ENCODE measurements around the gene MYO1B. TPM values are rescaled to one million over a fixed set of nuclear protein-coding genes. Genes with fewer than 3 reads are reported as not detected.

MYO1B gene
- total and polyA plus RNA-seq, 2 of the 8 experiments (the other 6 are each of a cell fraction or from before 2014, with no cell fraction given) = 15.5 to 61.2 TPM

DNA sequence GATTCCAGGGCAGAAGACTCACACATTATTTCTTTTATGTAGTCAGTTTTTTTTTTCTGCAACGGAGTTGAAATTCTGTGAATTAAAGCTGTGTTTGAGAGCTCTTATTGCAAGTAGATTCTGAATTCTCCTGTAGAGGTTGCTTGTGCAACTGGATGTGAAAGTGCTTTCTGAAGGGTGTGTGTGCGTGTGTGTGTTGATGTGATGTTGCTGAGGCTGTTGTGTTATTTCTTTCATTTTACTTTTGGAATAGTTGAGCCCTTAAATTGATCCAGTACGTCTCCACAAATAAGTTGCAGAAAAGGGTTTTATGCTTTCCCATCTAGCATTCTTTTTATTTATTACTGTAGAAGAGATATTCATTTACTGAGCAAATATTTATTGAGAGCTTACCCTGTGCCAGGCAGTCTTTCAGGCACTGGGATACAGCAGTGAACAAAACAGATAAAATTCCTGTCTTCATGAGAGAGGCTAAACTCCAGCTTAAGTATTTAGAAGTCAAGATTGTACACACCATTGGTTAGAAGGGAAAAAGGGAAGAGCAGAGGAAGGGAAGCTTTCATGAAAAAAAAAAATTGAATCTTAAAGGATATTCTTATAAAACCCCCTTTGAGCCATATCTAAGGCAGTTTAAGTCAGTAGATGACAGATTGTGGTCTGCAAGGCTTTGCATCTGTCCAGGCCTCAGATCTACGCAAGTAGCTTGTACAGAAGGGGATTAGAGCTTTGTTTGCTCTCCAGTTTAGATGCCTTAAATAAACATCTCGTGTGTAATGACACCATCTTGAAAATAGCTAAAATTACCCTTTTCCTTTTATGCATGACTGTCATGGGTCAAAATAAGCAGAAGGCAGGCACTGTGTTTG is 58.2 kb downstream of the MYO1B start:
- Histone ChIP-seq H3K4me1 (replicated peaks in 1 of 4; ENCODE audit: control insufficient read depth in 3 of 4, insufficient read depth in 4 of 4, low read length in 3 of 4) (peaks cover 0 to 9% (median 2%) of the 10 kb centered on the region in 4 experiments; a peak in 2 of 7 replicates), H3K79me2 (ENCODE audit: control insufficient read depth in 1 of 2, insufficient read depth in 2 of 2, low read length in 2 of 2) (peaks cover 4 to 60% of the 10 kb centered on the region in 2 experiments; a peak in 3 of 4 replicates), H3K36me3 (ENCODE audit: control insufficient read depth in 2 of 4, insufficient read depth in 4 of 4, low read length in 3 of 4) (no peaks in the 10 kb centered on the region), H2BK15ac (ENCODE audit: low read length) (no peak overlapping the region), H3K23ac (ENCODE audit: insufficient read length) (no peak overlapping the region), H3K4me3 (ENCODE audit: extremely low read depth in 1 of 4, insufficient read depth in 2 of 4, low read depth in 3 of 4, low read length in 4 of 4) (no peak overlapping the region), H3K27me3 (replicated peaks in 1 of 4; ENCODE audit: control insufficient read depth in 3 of 4, extremely low read depth in 1 of 4, insufficient read depth in 3 of 4, low read length in 3 of 4) (no peaks in the 10 kb centered on the region; a peak in 1 of 7 replicates), H2AK5ac (ENCODE audit: low read depth, low read length) (no peak overlapping the region), H3K18ac (ENCODE audit: extremely low read depth, low read length) (no peak overlapping the region), H4K20me1 (replicated peaks in 1 of 2; ENCODE audit: control insufficient read depth in 1 of 2, insufficient read depth in 2 of 2, low read length in 2 of 2) (peaks cover 1 to 4% of the 10 kb centered on the region in 2 experiments), H2BK5ac (ENCODE audit: low read depth, low read length) (no peak overlapping the region), H2BK20ac (ENCODE audit: low read length) (no peak overlapping the region), H4K91ac (replicated peaks; ENCODE audit: insufficient read length, low read length) (no peak overlapping the region), H3K4ac (replicated peaks; ENCODE audit: insufficient read length, low read depth, low read length) (no peak overlapping the region), H3K23me2 (ENCODE audit: low read depth, low read length) (no peaks in the 10 kb centered on the region), H3K9ac (replicated peaks in 1 of 4; ENCODE audit: extremely low read depth in 1 of 4, low read depth in 3 of 4, low read length in 3 of 4) (0 out of 7 replicates have a peak overlapping the region, but pooled peaks of 1 of the 4 experiments have one; percentile 15), H4K8ac (ENCODE audit: extremely low read depth, insufficient read depth, low read length) (no peak overlapping the region), H3K79me1 (ENCODE audit: low read depth, low read length) (no peaks in the 10 kb centered on the region; the same call in none of the 2 replicates), H3K56ac (replicated peaks; ENCODE audit: insufficient read length, low read depth, low read length) (no peak overlapping the region), H3K9me3 (ENCODE audit: insufficient read depth in 2 of 2, low read depth in 1 of 2, low read length in 1 of 2) (no peaks in the 10 kb centered on the region), H2BK12ac (ENCODE audit: low read depth, low read length) (no peak overlapping the region), H2AFZ (ENCODE audit: low read length) (no peak overlapping the region), H2BK120ac (replicated peaks; ENCODE audit: low read depth, low read length) (no peak overlapping the region), H3K27ac (ENCODE audit: low read depth, low read length) (no peak overlapping the region), H3K4me2 (ENCODE audit: insufficient read depth in 1 of 2, low read depth in 2 of 2, low read length in 2 of 2) (no peak overlapping the region), H4K5ac (ENCODE audit: insufficient read length, low read depth, low read length) (no peak overlapping the region), H3K14ac (ENCODE audit: insufficient read length) (no peak overlapping the region)
- FAIRE-seq (no peak), DNase-seq (ENCODE audit: low read depth in 1 of 2, low spot score in 2 of 2) (no peak)
- WGBS, 2 experiments (ENCODE audit: extremely low coverage in 1 of 2, insufficient coverage in 1 of 2, insufficient read length in 1 of 2, insufficient replicate concordance in 2 of 2, low coverage in 1 of 2, low lambda C conversion rate in 2 of 2, missing lambda C conversion rate in 1 of 2) = 73% methylated on average over 5 of the region's 5 CpGs; no CpG with 5 or more reads in 1 of the 2 experiments
- ChIA-PET CTCF (ENCODE audit: partially characterized antibody) (interaction anchor here (0.7 to 2.9 kb wide), 13 partner anchors 14 to 410 kb away, joined by 3 to 32 read pairs (median 4); no protein-coding TSS in a partner anchor), POLR2A (ENCODE audit: partially characterized antibody) (interaction anchor here (0.7 to 1.5 kb wide), 3 partner anchors 10 to 110 kb away, joined by 3 to 4 read pairs (median 3); no protein-coding TSS in a partner anchor)
- no peak for TF ChIP-seq EGR1 (IDR thresholded peaks at IDR 0.05; ENCODE audit: borderline replicate concordance, low read depth, low read length)
- TF ChIP-seq SP1 (IDR thresholded peaks at IDR 0.05; ENCODE audit: low read depth, low read length) = no peak
- no peak for TF ChIP-seq BACH1 (IDR thresholded peaks at IDR 0.05; ENCODE audit: low read length)
- no peak for TF ChIP-seq JUN (IDR thresholded peaks at IDR 0.05; ENCODE audit: low read depth, low read length)
- TF ChIP-seq, protein P1, sequence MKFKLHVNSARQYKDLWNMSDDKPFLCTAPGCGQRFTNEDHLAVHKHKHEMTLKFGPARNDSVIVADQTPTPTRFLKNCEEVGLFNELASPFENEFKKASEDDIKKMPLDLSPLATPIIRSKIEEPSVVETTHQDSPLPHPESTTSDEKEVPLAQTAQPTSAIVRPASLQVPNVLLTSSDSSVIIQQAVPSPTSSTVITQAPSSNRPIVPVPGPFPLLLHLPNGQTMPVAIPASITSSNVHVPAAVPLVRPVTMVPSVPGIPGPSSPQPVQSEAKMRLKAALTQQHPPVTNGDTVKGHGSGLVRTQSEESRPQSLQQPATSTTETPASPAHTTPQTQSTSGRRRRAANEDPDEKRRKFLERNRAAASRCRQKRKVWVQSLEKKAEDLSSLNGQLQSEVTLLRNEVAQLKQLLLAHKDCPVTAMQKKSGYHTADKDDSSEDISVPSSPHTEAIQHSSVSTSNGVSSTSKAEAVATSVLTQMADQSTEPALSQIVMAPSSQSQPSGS (IDR thresholded peaks at IDR 0.05; ENCODE audit: low read length) = no peak
- no peak for TF ChIP-seq BRCA1 (IDR thresholded peaks at IDR 0.05; ENCODE audit: low read depth, low read length)
- TF ChIP-seq, protein P2, sequence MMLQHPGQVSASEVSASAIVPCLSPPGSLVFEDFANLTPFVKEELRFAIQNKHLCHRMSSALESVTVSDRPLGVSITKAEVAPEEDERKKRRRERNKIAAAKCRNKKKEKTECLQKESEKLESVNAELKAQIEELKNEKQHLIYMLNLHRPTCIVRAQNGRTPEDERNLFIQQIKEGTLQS (IDR thresholded peaks at IDR 0.05; ENCODE audit: insufficient read depth, low read depth, low read length) = no peak
- TF ChIP-seq JUND (IDR thresholded peaks at IDR 0.05; ENCODE audit: low read length) = no peak
- TF ChIP-seq HDAC6 (IDR thresholded peaks at IDR 0.05; ENCODE audit: low read depth, low read length) = no peak
- no peak for TF ChIP-seq KDM1A (IDR thresholded peaks at IDR 0.05; ENCODE audit: borderline replicate concordance, low read length)

All from H1 (cell line).